ENCODE results near the gene GZMA.

The GZMA gene

GRCh38 chr5:55110217-55110616, 7.8 kb downstream of the GZMA start:
- no peak for DNase-seq (ENCODE audit: low read depth)

GRCh38 chr5:55113327-55113726, 10.9 kb downstream of the GZMA start:
- no peak for DNase-seq (ENCODE audit: low read depth)

- no peak for DNase-seq (ENCODE audit: low read depth)
Observed at GRCh38 chr5:55114061-55114460, 11.6 kb downstream of the GZMA start.

- no peak for DNase-seq (ENCODE audit: low read depth)
Observed at GRCh38 chr5:55123365-55123764, 20.9 kb downstream of the GZMA start.

GRCh38 chr5:55134053-55134722, 31.7 kb downstream of the GZMA start:
- DNase-seq (ENCODE audit: low read depth), result no peak

- no peak for DNase-seq (ENCODE audit: low read depth)
Observed at GRCh38 chr5:55136521-55136920, 34.1 kb downstream of the GZMA start.

GRCh38 chr5:55140908-55141665, 38.6 kb downstream of the GZMA start:
- DNase-seq (ENCODE audit: low read depth), result no peak

- DNase-seq (ENCODE audit: low read depth), result no peak
Observed at GRCh38 chr5:55141945-55142690, 39.7 kb downstream of the GZMA start.

GRCh38 chr5:55143624-55144023, 41.2 kb downstream of the GZMA start:
- no peak for DNase-seq (ENCODE audit: low read depth)

- no peak for DNase-seq (ENCODE audit: low read depth)
Observed at GRCh38 chr5:55146080-55146479, 43.6 kb downstream of the GZMA start.

GRCh38 chr5:55146543-55147151, 44.2 kb downstream of the GZMA start:
- peak; percentile 64 for DNase-seq (ENCODE audit: low read depth)

- DNase-seq (ENCODE audit: low read depth), result no peak
Observed at GRCh38 chr5:55149308-55149795, 46.9 kb downstream of the GZMA start.

- DNase-seq (ENCODE audit: low read depth), result no peak
Observed at GRCh38 chr5:55151923-55152842, 49.7 kb downstream of the GZMA start.

- no peak for DNase-seq (ENCODE audit: low read depth)
Observed at GRCh38 chr5:55154873-55155272, 52.4 kb downstream of the GZMA start.
